ENCODE measurements around the gene CTNND2.

CTNND2 gene

GRCh38 chr5:10936081-10936855 is 968.0 kb downstream of the CTNND2 start:
- DNase-seq (ENCODE audit: insufficient read length, low spot score) = no peak
- no peak for FAIRE-seq
- TF ChIP-seq POLR2A (IDR thresholded peaks at IDR 0.05; ENCODE audit: low read depth, low read length) = no peak

GRCh38 chr5:10935536-10935935 is 968.7 kb downstream of the CTNND2 start:
- no peak for DNase-seq (ENCODE audit: insufficient read length, low spot score)
- no peak for TF ChIP-seq POLR2A (IDR thresholded peaks at IDR 0.05; ENCODE audit: low read depth, low read length)
- FAIRE-seq = no peak

GRCh38 chr5:10934783-10935355 is 969.4 kb downstream of the CTNND2 start:
- no peak for DNase-seq (ENCODE audit: insufficient read length, low spot score)
- no peak for TF ChIP-seq POLR2A (IDR thresholded peaks at IDR 0.05; ENCODE audit: low read depth, low read length)
- FAIRE-seq = no peak

GRCh38 chr5:10933121-10933520 is 971.1 kb downstream of the CTNND2 start:
- no peak for FAIRE-seq

GRCh38 chr5:10932426-10932825 is 971.8 kb downstream of the CTNND2 start:
- FAIRE-seq (no peak), DNase-seq (ENCODE audit: insufficient read length, low spot score) (no peak)
- no peak for TF ChIP-seq POLR2A (IDR thresholded peaks at IDR 0.05; ENCODE audit: low read depth, low read length)

More at GRCh38 chr5:10933121-10933520, 971.1 kb downstream of the CTNND2 start:
- TF ChIP-seq POLR2A (IDR thresholded peaks at IDR 0.05; ENCODE audit: low read depth, low read length) = no peak
- DNase-seq (ENCODE audit: insufficient read length, low spot score) = no peak

GRCh38 chr5:10927608-10928007 is 976.6 kb downstream of the CTNND2 start:
- DNase-seq (ENCODE audit: insufficient read length, low spot score) (no peak), FAIRE-seq (no peak)
- TF ChIP-seq POLR2A (IDR thresholded peaks at IDR 0.05; ENCODE audit: low read depth, low read length) = no peak

- DNase-seq (ENCODE audit: insufficient read length, low spot score) (no peak), FAIRE-seq (no peak)
- no peak for TF ChIP-seq POLR2A (IDR thresholded peaks at IDR 0.05; ENCODE audit: low read depth, low read length)
Measured at GRCh38 chr5:10923310-10923709, 980.9 kb downstream of the CTNND2 start.

All from H54 (cell line).